ENCODE measurements around the gene G6PC1.

GRCh38 chr17:42889809-42890208 lies 10.8 kb upstream of the G6PC1 start:
- TF ChIP-seq CTCF (conservative IDR thresholded peaks at IDR 0.05) (no peak), ZFX (IDR thresholded peaks at IDR 0.05) (no peak)

Data from C4-2B (cell line).